DOHH2 (cell line): Measurements from ENCODE around the gene GALNT14.

Experiments
- H3F3A ChIP-seq: fragments of 200-600 bp; sonication (generic), shearing (Covaris generic); 2 replicates; pipeline ENCODE4 v1.6.0; 2016; ENCODE audit warnings: antibody characterized with exemption, mild to moderate bottlenecking; ENCODE audit not compliant: control insufficient read depth, insufficient read depth
- H3K27ac ChIP-seq: fragments of 200-600 bp; sonication (generic); 2 replicates; pipeline ENCODE4 v1.5.1; 2014; ENCODE audit warnings: low read depth, mild to moderate bottlenecking, low read length, moderate library complexity
- H3K27me3 ChIP-seq: fragments of 200-600 bp; sonication (generic); 2 replicates; pipeline ENCODE4 v1.6.1; 2014; ENCODE audit warnings: mild to moderate bottlenecking, low read length, mixed read lengths; ENCODE audit not compliant: control insufficient read depth
- H3K36me3 ChIP-seq: fragments of 200-600 bp; sonication (generic); 2 replicates; pipeline ENCODE4 v1.6.1; 2014; ENCODE audit warnings: mild to moderate bottlenecking, low read length, moderate library complexity, mixed read lengths; ENCODE audit not compliant: control insufficient read depth
- H3K4me1 ChIP-seq: fragments of 200-600 bp; sonication (generic); 2 replicates; pipeline ENCODE4 v1.6.1; 2014; ENCODE audit warnings: mild to moderate bottlenecking, low read length, mixed read lengths; ENCODE audit not compliant: control insufficient read depth
- H3K4me2 ChIP-seq: fragments of 200-600 bp; sonication (generic); 2 replicates; pipeline ENCODE4 v1.6.0; 2014; ENCODE audit warnings: mild to moderate bottlenecking, low read length, moderate library complexity
- H3K4me3 ChIP-seq: fragments of 200-600 bp; sonication (generic); 2 replicates; pipeline ENCODE4 v1.5.1; 2014; ENCODE audit warnings: mild to moderate bottlenecking, low read length, mixed read lengths
- H3K79me2 ChIP-seq: fragments of 200-600 bp; sonication (generic); 2 replicates; pipeline ENCODE4 v1.6.1; 2014; ENCODE audit warnings: mild to moderate bottlenecking, low read length, mixed read lengths; ENCODE audit not compliant: control insufficient read depth
- H3K9me2 ChIP-seq: fragments of 200-600 bp; sonication (generic); replicated peaks from 2 replicates; pipeline ENCODE4 v1.6.1; 2014; ENCODE audit warnings: mild to moderate bottlenecking, low read length, mixed read lengths; ENCODE audit not compliant: control insufficient read depth
- H3K9me3 ChIP-seq: fragments of 200-600 bp; sonication (generic); 2 replicates; pipeline ENCODE4 v1.6.1; 2014; ENCODE audit warnings: antibody characterized with exemption, low read length, mixed read lengths; ENCODE audit not compliant: control insufficient read depth, insufficient read depth
- H4K20me1 ChIP-seq: fragments of 200-600 bp; sonication (generic); 2 replicates; pipeline ENCODE4 v1.6.0; 2014; ENCODE audit warnings: low read depth, mild to moderate bottlenecking, antibody characterized with exemption, low read length, moderate library complexity; ENCODE audit not compliant: control insufficient read depth, insufficient read depth
- CTCF ChIP-seq: fragments of 200-600 bp; sonication (generic); IDR thresholded peaks from one replicate; pipeline ENCODE4 v1.5.1; 2014; ENCODE audit warnings: antibody characterized with exemption, mild to moderate bottlenecking, low read depth, low read length; ENCODE audit not compliant: poor library complexity, severe bottlenecking
- EZH2phosphoT487 ChIP-seq: fragments of 200-600 bp; sonication (generic); IDR thresholded peaks from 2 replicates; pipeline ENCODE4 v1.6.1; 2017; ENCODE audit warnings: borderline replicate concordance, mild to moderate bottlenecking, antibody characterized with exemption, low read length, moderate library complexity, mixed read lengths

GALNT14 gene

GRCh38 chr2:31132786-31133185, 5.5 kb downstream of the GALNT14 start:
- Histone ChIP-seq H3K9me2 (no peaks in the 10 kb centered on the region), H3F3A (no peaks in the 10 kb centered on the region), H3K9me3 (no peaks in the 10 kb centered on the region), H3K36me3 (no peaks in the 10 kb centered on the region), H3K4me3 (no peak overlapping the region), H3K27ac (no peak overlapping the region), H3K4me2 (no peak overlapping the region), H4K20me1 (no peaks in the 10 kb centered on the region), H3K27me3 (peaks cover 30% of the 10 kb centered on the region), H3K4me1 (peaks cover 12% of the 10 kb centered on the region), H3K79me2 (no peaks in the 10 kb centered on the region)
- TF ChIP-seq EZH2phosphoT487 (no peak), CTCF (no peak)

DNA sequence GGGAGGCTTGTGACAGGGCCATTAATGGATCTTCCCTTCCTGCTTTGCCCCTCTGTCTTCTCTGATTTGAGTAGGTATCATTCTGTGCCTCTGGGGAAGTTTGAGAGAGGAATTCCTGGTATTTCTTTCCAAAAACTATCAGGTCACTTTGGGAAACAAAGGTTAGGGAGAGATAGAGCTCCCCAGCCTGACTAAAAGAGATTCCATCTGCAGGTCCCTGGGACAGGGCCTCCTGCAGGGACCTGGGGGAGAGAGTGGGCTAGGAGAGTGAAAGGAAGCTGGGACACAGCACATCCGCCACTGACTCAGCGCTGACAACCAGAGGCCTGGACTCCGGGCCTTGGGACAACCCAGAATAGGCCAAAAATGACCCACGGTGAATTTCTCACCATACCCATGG, 6.4 kb downstream of the GALNT14 start:
- Histone ChIP-seq H3K4me3 (no peak overlapping the region), H3F3A (no peaks in the 10 kb centered on the region), H4K20me1 (no peaks in the 10 kb centered on the region), H3K79me2 (no peaks in the 10 kb centered on the region), H3K4me2 (no peak overlapping the region), H3K9me3 (no peaks in the 10 kb centered on the region), H3K27ac (no peak overlapping the region), H3K36me3 (no peaks in the 10 kb centered on the region), H3K27me3 (peaks cover 21% of the 10 kb centered on the region), H3K9me2 (no peaks in the 10 kb centered on the region), H3K4me1 (peaks cover 3% of the 10 kb centered on the region)
- TF ChIP-seq CTCF (no peak), EZH2phosphoT487 (no peak)

GRCh38 chr2:31129375-31130171, 8.7 kb downstream of the GALNT14 start:
- no peak overlapping the region for H3K27ac ChIP-seq
- H3F3A ChIP-seq: no peaks in the 10 kb centered on the region
- H3K9me3 ChIP-seq: no peaks in the 10 kb centered on the region
- no peaks in the 10 kb centered on the region for H3K36me3 ChIP-seq
- TF ChIP-seq CTCF: no peak
- no peak for TF ChIP-seq EZH2phosphoT487
- no peaks in the 10 kb centered on the region for H3K9me2 ChIP-seq
- no peaks in the 10 kb centered on the region for H3K79me2 ChIP-seq
- H3K4me3 ChIP-seq: no peak overlapping the region
- H4K20me1 ChIP-seq: no peaks in the 10 kb centered on the region
- H3K27me3 ChIP-seq: peaks cover 2% of the 10 kb centered on the region; the same call in 1 of the 2 replicates
- H3K4me2 ChIP-seq: no peak overlapping the region
- H3K4me1 ChIP-seq: no peaks in the 10 kb centered on the region
